ENCODE results near the gene RGSL1. TPM values are rescaled to one million over a fixed set of nuclear protein-coding genes. Genes with fewer than 3 reads are reported as not detected.

Gene RGSL1
- total RNA-seq, 1 experiment from 2014 or later: not detected

GRCh38 chr1:182588500-182589396 lies 138.8 kb downstream of the RGSL1 start, which contains the start of gene RNASEL:
TSS of gene RNASEL (minus strand) at chr1:182589256. CDS start at chr1:182586806, 2,450 bp downstream.
- DNase-seq (ENCODE audit: low read depth): peak; percentile 70

- no peak for DNase-seq (ENCODE audit: low read depth)
Measured at GRCh38 chr1:182589520-182589919, 139.6 kb downstream of the RGSL1 start.

- no peak for DNase-seq (ENCODE audit: low read depth)
Measured at GRCh38 chr1:182589931-182590330, 140.0 kb downstream of the RGSL1 start.

GRCh38 chr1:182595641-182596240 lies 145.8 kb downstream of the RGSL1 start:
- DNase-seq (ENCODE audit: low read depth): peak; percentile 60

- DNase-seq (ENCODE audit: low read depth): no peak
Measured at GRCh38 chr1:182596934-182597333, 147.0 kb downstream of the RGSL1 start.

- DNase-seq (ENCODE audit: low read depth): no peak
Measured at GRCh38 chr1:182598296-182598695, 148.3 kb downstream of the RGSL1 start.

GRCh38 chr1:182599339-182599738 lies 149.4 kb downstream of the RGSL1 start:
- DNase-seq (ENCODE audit: low read depth): no peak

- DNase-seq (ENCODE audit: low read depth): no peak
Measured at GRCh38 chr1:182600036-182600713, 150.2 kb downstream of the RGSL1 start.

GRCh38 chr1:182600745-182601415 lies 150.9 kb downstream of the RGSL1 start:
- DNase-seq (ENCODE audit: low read depth): no peak

- DNase-seq (ENCODE audit: low read depth): peak; percentile 64
Measured at GRCh38 chr1:182601416-182601786, 151.5 kb downstream of the RGSL1 start.

GRCh38 chr1:182601913-182602312 lies 152.0 kb downstream of the RGSL1 start:
- DNase-seq (ENCODE audit: low read depth): no peak

GRCh38 chr1:182602935-182603645 lies 153.1 kb downstream of the RGSL1 start:
- no peak for DNase-seq (ENCODE audit: low read depth)

GRCh38 chr1:182603646-182604174 lies 153.8 kb downstream of the RGSL1 start:
- no peak for DNase-seq (ENCODE audit: low read depth)

- peak; percentile 72 for DNase-seq (ENCODE audit: low read depth)
Measured at GRCh38 chr1:182604175-182605164, 154.5 kb downstream of the RGSL1 start, which contains the start of gene RGS16. TSS of gene RGS16 (minus strand) at chr1:182604389. CDS start at chr1:182604259, 130 bp downstream.

- no peak for DNase-seq (ENCODE audit: low read depth)
Measured at GRCh38 chr1:182607566-182607965, 157.6 kb downstream of the RGSL1 start.

- DNase-seq (ENCODE audit: low read depth): no peak
Measured at GRCh38 chr1:182608236-182608635, 158.3 kb downstream of the RGSL1 start.

GRCh38 chr1:182608845-182609610 lies 159.1 kb downstream of the RGSL1 start:
- no peak for DNase-seq (ENCODE audit: low read depth)
